ENCODE data around the gene GPRIN3. TPM values are rescaled to one million over a fixed set of nuclear protein-coding genes. Genes with fewer than 3 reads are reported as not detected.
A peak's percentile ranks its signal among the peaks of the same experiment; 100 is the strongest.

GPRIN3 gene
- total and polyA plus RNA-seq, 8 donors: 1.6 to 14.1 (median 2.5) TPM

GRCh38 chr4:89284020-89284424, 23.6 kb downstream of the GPRIN3 start:
- Histone ChIP-seq H3K4me1 (peaks cover 2 to 25% of the 10 kb centered on the region in 2 donors), H3K36me3 (no peaks in the 10 kb centered on the region), H3K9me3 (no peaks in the 10 kb centered on the region), H3K4me3 (no peak overlapping the region), H3K27me3 (no peaks in the 10 kb centered on the region), H3K27ac (peak overlapping the region in 1 of 2 donors; percentile 56)
- TF ChIP-seq, protein P1, sequence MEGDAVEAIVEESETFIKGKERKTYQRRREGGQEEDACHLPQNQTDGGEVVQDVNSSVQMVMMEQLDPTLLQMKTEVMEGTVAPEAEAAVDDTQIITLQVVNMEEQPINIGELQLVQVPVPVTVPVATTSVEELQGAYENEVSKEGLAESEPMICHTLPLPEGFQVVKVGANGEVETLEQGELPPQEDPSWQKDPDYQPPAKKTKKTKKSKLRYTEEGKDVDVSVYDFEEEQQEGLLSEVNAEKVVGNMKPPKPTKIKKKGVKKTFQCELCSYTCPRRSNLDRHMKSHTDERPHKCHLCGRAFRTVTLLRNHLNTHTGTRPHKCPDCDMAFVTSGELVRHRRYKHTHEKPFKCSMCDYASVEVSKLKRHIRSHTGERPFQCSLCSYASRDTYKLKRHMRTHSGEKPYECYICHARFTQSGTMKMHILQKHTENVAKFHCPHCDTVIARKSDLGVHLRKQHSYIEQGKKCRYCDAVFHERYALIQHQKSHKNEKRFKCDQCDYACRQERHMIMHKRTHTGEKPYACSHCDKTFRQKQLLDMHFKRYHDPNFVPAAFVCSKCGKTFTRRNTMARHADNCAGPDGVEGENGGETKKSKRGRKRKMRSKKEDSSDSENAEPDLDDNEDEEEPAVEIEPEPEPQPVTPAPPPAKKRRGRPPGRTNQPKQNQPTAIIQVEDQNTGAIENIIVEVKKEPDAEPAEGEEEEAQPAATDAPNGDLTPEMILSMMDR (IDR thresholded peaks at IDR 0.05): no peak
- intact Hi-C loops (cut with DNase I): no loop called here
- ATAC-seq: no peak
- no peak for DNase-seq

GRCh38 chr4:89283226-89284009, 24.2 kb downstream of the GPRIN3 start:
- no peak overlapping the region for H3K4me3 ChIP-seq
- DNase-seq: no peak
- ATAC-seq: peak; percentile 47
- H3K36me3 ChIP-seq: no peaks in the 10 kb centered on the region
- no peaks in the 10 kb centered on the region for H3K27me3 ChIP-seq
- intact Hi-C loops (cut with DNase I): no loop called here
- H3K4me1 ChIP-seq: peaks cover 2 to 25% of the 10 kb centered on the region in 2 donors
- TF ChIP-seq, protein P1 (IDR thresholded peaks at IDR 0.05): no peak
- peak overlapping the region in 1 of 2 donors; percentile 56 for H3K27ac ChIP-seq
- no peaks in the 10 kb centered on the region for H3K9me3 ChIP-seq

DNA sequence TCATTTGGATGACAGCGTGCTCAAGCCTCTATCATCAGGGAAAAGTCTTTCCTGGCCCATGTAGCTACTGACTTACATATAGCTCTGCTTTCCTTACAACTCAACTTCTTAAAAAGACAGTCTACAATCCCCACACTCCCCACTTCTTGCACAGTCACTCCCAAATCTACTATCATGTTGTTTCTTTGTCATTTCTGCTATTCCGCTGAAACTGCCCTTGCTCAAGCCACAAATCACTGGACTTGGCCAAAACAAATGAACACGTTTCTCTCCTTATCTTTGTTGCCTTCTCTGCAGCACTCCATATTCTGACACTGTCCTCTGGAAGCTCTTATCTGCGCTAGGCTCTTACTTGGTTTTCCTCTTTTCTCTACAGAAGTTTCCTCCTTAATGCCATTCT, 28.2 kb downstream of the GPRIN3 start:
- ATAC-seq (no peak), DNase-seq (no peak)
- H3K27me3 ChIP-seq: no peaks in the 10 kb centered on the region
- TF ChIP-seq, protein P1 (IDR thresholded peaks at IDR 0.05): no peak
- H3K36me3 ChIP-seq: no peaks in the 10 kb centered on the region
- H3K4me1 ChIP-seq: peaks cover 0 to 11% of the 10 kb centered on the region in 2 donors
- H3K9me3 ChIP-seq: no peaks in the 10 kb centered on the region
- intact Hi-C loops (cut with DNase I): no loop called here
- H3K4me3 ChIP-seq: no peak overlapping the region
- no peak overlapping the region for H3K27ac ChIP-seq

- H3K27ac ChIP-seq: no peak overlapping the region
- TF ChIP-seq, protein P1 (IDR thresholded peaks at IDR 0.05): no peak
- intact Hi-C loops (cut with DNase I): no loop called here
- H3K4me1 ChIP-seq: no peaks in the 10 kb centered on the region
- ATAC-seq (no peak), DNase-seq (no peak)
- no peaks in the 10 kb centered on the region for H3K36me3 ChIP-seq
- H3K9me3 ChIP-seq: no peaks in the 10 kb centered on the region
- H3K4me3 ChIP-seq: no peak overlapping the region
- no peaks in the 10 kb centered on the region for H3K27me3 ChIP-seq
Measured at GRCh38 chr4:89277412-89277811, 30.2 kb downstream of the GPRIN3 start.

- Histone ChIP-seq H3K27me3 (no peaks in the 10 kb centered on the region), H3K9me3 (no peaks in the 10 kb centered on the region), H3K4me3 (no peak overlapping the region), H3K4me1 (no peaks in the 10 kb centered on the region), H3K36me3 (no peaks in the 10 kb centered on the region), H3K27ac (no peak overlapping the region)
- DNase-seq (no peak), ATAC-seq (no peak)
- intact Hi-C loops (cut with DNase I): no loop called here
- TF ChIP-seq, protein P1 (IDR thresholded peaks at IDR 0.05): no peak
Measured at GRCh38 chr4:89276296-89276695, 31.3 kb downstream of the GPRIN3 start.

Data from left lung (tissue), 10 donors.